Skeletal muscle tissue (tissue), 4 donors: ENCODE data around the gene ANKRD28. TPM values are rescaled to one million over a fixed set of nuclear protein-coding genes. Genes with fewer than 3 reads are reported as not detected.
A peak's percentile ranks its signal among the peaks of the same experiment; 100 is the strongest.
"Not testable (repeated sequence)": the region's sequence is repeated elsewhere in the genome, so short reads cannot be mapped to it uniquely, and the experiment has no call there.

Experiments
- H3K27ac ChIP-seq: one replicate; pipeline ENCODE4 v1.7.0; 2013; ENCODE audit warnings: mild to moderate bottlenecking, low read depth, low read length, inconsistent platforms
- H3K27me3 ChIP-seq, 3 donors: one replicate each; pipeline ENCODE4 v1.7.0; 2013; ENCODE audit warnings: low read length in 3 of 3; ENCODE audit not compliant: control insufficient read depth in 3 of 3, insufficient read depth in 3 of 3
- H3K36me3 ChIP-seq, 3 donors: one replicate each; pipeline ENCODE4 v1.7.0; 2013; ENCODE audit warnings: low read length in 3 of 3; ENCODE audit not compliant: control insufficient read depth in 3 of 3, insufficient read depth in 3 of 3
- H3K4me1 ChIP-seq, 3 donors: one replicate each; pipeline ENCODE4 v1.7.0; 2013; ENCODE audit warnings: low read length in 3 of 3, mild to moderate bottlenecking in 3 of 3; ENCODE audit not compliant: control insufficient read depth in 3 of 3, insufficient read depth in 3 of 3
- H3K4me3 ChIP-seq, 3 donors: one replicate each; pipeline ENCODE4 v1.7.0; 2013; ENCODE audit warnings: low read length in 3 of 3
- H3K9ac ChIP-seq, 3 donors: one replicate each; pipeline ENCODE4 v1.7.0; 2013; ENCODE audit warnings: low read length in 3 of 3, mild to moderate bottlenecking in 3 of 3, moderate library complexity in 2 of 3, low read depth in 1 of 3
- H3K9me3 ChIP-seq, 3 donors: one replicate each; pipeline ENCODE4 v1.7.0; 2013; ENCODE audit warnings: low read length in 3 of 3; ENCODE audit not compliant: control insufficient read depth in 3 of 3
- total RNA-seq: library from RNA; depleted of rRNA; stranded (reverse); fragments of >200 nt; gene quantifications from one replicate; pipeline ENCODE4 v1.2.3, GENCODE V29; 2014
- donor health status: Osteomylitis.

The ANKRD28 gene
- total RNA-seq, 1 donor from 2014 or later = 43.8 TPM

DNA sequence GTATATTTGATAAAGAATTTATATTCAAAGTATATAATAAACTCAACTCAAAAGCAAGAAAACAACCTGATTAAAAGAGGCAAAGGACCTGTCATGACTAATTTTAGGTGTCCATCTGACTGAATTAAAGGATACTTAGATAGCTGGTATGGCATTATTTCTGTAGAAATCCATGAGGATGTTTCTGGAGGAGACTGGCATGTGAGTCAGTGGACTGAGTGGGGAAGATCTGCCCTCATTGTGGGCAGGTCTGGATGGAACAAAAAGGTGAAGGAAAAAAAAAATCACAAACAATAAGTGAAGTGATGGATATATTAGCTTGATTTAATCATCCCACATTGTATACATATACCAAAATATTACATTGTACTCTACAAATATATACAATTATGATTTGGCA is 16.6 kb downstream of the ANKRD28 start:
- Histone ChIP-seq H3K9me3 (no peaks in the 10 kb centered on the region), H3K4me1 (peaks cover 3 to 9% (median 8%) of the 10 kb centered on the region in 3 donors), H3K4me3 (no peak overlapping the region), H3K27me3 (no peaks in the 10 kb centered on the region), H3K9ac (no peak overlapping the region), H3K27ac (no peak overlapping the region), H3K36me3 (no peaks in the 10 kb centered on the region)

DNA sequence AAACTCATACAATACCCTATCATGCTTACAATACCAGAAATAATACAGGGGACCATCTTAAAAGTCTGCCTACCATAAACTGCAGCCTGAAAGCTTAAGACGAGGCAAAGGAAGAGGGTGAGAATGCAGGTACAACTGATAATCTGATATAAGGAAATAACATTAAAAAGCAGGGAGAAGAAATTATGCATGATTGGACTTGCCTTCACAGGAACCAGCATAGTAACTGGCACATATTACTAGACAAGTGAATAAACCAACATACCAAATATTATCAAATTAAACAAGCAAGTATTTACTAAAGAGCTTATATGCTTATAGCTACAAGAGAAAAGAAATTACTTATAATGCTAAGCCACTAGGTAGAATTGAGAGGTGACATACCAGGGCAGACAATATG is 18.7 kb downstream of the ANKRD28 start:
- H3K9ac ChIP-seq = no peak overlapping the region
- peaks cover 0 to 2% (median 0%) of the 10 kb centered on the region in 3 donors for H3K36me3 ChIP-seq
- H3K9me3 ChIP-seq = no peaks in the 10 kb centered on the region
- H3K4me1 ChIP-seq = peaks cover 3 to 9% (median 6%) of the 10 kb centered on the region in 3 donors
- no peak overlapping the region for H3K4me3 ChIP-seq
- no peaks in the 10 kb centered on the region for H3K27me3 ChIP-seq
- no peak overlapping the region for H3K27ac ChIP-seq

GRCh38 chr3:15778332-15778858 is 19.4 kb downstream of the ANKRD28 start:
- Histone ChIP-seq H3K27me3 (no peaks in the 10 kb centered on the region), H3K36me3 (peaks cover 0 to 2% (median 0%) of the 10 kb centered on the region in 3 donors), H3K9me3 (no peaks in the 10 kb centered on the region), H3K4me1 (peaks cover 3 to 9% (median 5%) of the 10 kb centered on the region in 3 donors), H3K27ac (no peak overlapping the region), H3K9ac (no peak overlapping the region), H3K4me3 (no peak overlapping the region)

DNA sequence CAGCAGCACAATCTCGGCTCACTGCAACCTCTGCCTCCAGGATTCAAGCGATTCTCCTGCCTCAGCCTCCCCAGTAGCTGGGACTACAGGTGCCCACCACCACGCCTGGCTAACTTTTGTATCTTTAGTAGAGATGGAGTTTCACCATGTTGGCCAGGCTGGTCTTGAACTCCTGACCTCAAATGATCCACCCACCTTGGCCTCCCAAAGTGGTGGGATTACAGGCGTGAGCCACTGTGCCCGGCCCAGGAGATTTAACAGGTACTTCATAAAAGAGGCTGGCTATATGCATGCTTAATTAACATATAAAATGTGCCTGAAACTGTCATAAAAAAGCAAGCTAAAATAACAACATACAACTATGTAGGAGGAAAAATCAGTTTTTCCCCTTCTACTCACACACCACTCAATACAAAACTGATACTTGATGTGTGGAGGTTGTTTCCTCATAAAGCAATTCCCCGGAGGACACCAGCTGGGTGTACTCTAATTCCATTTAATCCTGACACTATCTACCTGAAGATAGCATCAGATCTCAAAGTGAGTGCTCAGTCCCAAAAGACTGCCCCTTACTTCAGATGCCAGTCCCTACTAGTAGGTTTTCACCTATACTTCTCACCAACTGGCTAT is 22.7 kb downstream of the ANKRD28 start:
- H3K36me3 ChIP-seq, H3K27ac ChIP-seq, H3K4me3 ChIP-seq, H3K4me1 ChIP-seq, H3K9ac ChIP-seq, H3K9me3 ChIP-seq, H3K27me3 ChIP-seq: not testable (repeated sequence)

DNA sequence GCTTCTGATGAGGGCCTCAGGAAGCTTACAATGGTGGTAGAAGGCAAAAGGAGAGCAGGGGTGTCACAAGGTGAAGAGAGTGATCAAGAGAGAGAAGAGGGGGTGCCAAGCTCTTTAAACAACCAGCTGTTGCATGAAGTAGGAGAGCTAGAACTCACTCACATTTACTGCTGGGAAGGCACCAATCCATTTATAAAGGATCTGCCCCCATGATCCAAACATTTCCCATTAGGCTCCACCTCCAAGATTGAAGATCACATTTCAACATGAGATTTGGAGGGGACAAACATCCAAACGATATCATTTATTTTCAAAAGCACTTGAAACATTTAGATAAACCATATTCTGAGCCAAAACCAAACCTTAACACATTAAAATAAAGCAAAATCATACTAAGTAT is 26.3 kb downstream of the ANKRD28 start:
- peaks cover 0 to 2% (median 0%) of the 10 kb centered on the region in 3 donors for H3K36me3 ChIP-seq
- H3K27ac ChIP-seq = no peak overlapping the region
- H3K9ac ChIP-seq = no peak overlapping the region
- H3K4me1 ChIP-seq = peaks cover 0 to 6% (median 5%) of the 10 kb centered on the region in 3 donors
- no peak overlapping the region for H3K4me3 ChIP-seq
- no peaks in the 10 kb centered on the region for H3K27me3 ChIP-seq
- no peaks in the 10 kb centered on the region for H3K9me3 ChIP-seq

DNA sequence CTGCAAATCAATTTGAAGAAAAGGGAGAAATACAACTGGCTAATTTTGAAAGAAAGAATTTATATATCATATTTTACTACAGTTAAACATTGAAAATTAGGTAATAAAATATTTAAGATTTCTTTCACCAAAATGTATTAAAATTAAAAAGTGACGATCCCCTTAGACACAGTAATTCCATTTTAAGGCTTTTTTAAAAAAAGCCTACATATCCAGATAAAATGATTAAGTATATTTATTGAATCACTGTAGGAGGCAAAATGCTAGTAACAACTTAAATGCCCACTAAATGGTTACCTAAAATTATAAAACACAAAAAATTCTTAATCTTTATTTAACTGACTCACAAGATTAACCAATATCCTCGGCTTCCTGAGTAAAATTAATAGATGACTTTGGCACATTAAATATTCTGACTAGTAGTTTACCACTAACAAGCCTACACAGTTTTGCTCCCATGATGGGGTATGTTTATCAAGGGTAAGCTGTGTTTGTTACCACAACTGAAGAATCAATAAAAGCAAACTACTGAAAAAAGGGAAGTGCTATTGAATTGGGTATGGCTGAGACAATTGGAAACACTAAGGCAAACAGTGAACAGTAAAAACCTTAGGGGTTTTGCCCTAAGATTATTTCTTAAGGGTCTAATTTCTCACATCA is 28.4 kb downstream of the ANKRD28 start:
- H3K36me3 ChIP-seq = no peaks in the 10 kb centered on the region
- H3K27ac ChIP-seq = peak overlapping the region; percentile 27
- no peaks in the 10 kb centered on the region for H3K9me3 ChIP-seq
- no peak overlapping the region for H3K9ac ChIP-seq
- no peak overlapping the region for H3K4me3 ChIP-seq
- no peaks in the 10 kb centered on the region for H3K27me3 ChIP-seq
- H3K4me1 ChIP-seq = peaks cover 0 to 6% (median 5%) of the 10 kb centered on the region in 3 donors

DNA sequence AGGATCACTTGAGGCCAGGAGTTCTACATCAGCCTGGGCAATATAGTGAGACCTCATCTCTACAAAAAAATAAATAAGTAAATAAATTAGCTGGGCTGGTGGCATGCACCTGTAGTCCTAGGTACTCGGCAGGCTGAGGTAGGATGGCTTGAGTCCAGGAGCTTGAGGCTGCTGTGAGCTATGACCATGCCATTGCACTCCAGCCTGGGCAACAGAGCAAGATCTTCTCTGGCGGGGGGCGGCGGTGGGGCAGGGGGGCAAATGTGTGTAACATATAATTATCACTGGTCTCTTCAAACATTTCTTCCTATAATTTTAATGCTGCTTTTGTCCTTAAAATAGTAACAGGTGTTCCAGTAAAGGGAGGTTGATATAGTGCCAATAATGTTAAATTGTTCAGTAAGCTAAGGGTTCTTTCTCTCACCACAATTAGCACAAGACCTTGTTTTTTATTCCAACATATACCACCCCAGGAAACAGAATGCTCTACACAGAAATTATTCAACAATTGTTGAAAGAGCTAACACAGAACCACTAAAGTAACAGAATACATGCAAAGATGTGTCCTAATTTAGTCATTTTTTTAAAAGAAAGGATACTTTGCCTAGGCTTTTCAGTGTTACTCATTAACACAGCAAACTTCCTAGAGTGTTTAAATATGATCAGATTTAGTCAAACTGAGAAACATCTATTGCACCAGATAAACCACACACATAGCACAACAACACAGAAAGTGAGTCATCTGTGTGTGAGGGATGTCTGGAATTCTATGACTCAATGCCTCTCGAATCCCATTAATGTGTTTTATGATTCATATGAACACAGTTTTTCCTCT is 29.1 kb downstream of the ANKRD28 start:
- Histone ChIP-seq H3K4me3 (no peak overlapping the region), H3K9me3 (no peaks in the 10 kb centered on the region), H3K27ac (peak overlapping the region; percentile 59), H3K9ac (no peak overlapping the region), H3K4me1 (peaks cover 0 to 6% (median 5%) of the 10 kb centered on the region in 3 donors), H3K36me3 (no peaks in the 10 kb centered on the region), H3K27me3 (no peaks in the 10 kb centered on the region)

GRCh38 chr3:15766406-15766805 is 31.4 kb downstream of the ANKRD28 start:
- H3K4me3 ChIP-seq = no peak overlapping the region
- peaks cover 0 to 3% (median 0%) of the 10 kb centered on the region in 3 donors for H3K36me3 ChIP-seq
- H3K27ac ChIP-seq = no peak overlapping the region
- H3K9me3 ChIP-seq = no peaks in the 10 kb centered on the region
- no peaks in the 10 kb centered on the region for H3K27me3 ChIP-seq
- H3K4me1 ChIP-seq = peaks cover 0 to 6% (median 5%) of the 10 kb centered on the region in 3 donors
- no peak overlapping the region for H3K9ac ChIP-seq

GRCh38 chr3:15758295-15758694 is 39.5 kb downstream of the ANKRD28 start:
- Histone ChIP-seq H3K27ac (peak overlapping the region; percentile 5), H3K9ac (peak overlapping the region in 1 of 3 donors; percentile 12), H3K36me3 (no peaks in the 10 kb centered on the region), H3K27me3 (no peaks in the 10 kb centered on the region), H3K4me3 (no peak overlapping the region), H3K9me3 (no peaks in the 10 kb centered on the region), H3K4me1 (peaks cover 1 to 8% (median 3%) of the 10 kb centered on the region in 3 donors)
